Uterus (tissue), 2 donors: ENCODE data around the gene WDR43.

Source experiments
- POLR2A ChIP-seq, 2 donors: fragments of 450-650 bp; IDR thresholded peaks; one replicate each; pipeline ENCODE4 v1.6.1; 2016; ENCODE audit warnings: antibody characterized with exemption in 2 of 2, mild to moderate bottlenecking in 1 of 2, moderate library complexity in 1 of 2
- TF ChIP-seq, protein P1 (sequence below), 4 experiments: fragments of 200-600 bp in 2 of 4; fragments of 450-650 bp in 2 of 4; sonication (generic) in 2 of 4; IDR thresholded peaks; one replicate each; pipeline ENCODE4 v1.5.1; 2016 to 2019; ENCODE audit warnings: antibody characterized with exemption in 4 of 4, mild to moderate bottlenecking in 2 of 4, moderate library complexity in 1 of 4

DNA sequence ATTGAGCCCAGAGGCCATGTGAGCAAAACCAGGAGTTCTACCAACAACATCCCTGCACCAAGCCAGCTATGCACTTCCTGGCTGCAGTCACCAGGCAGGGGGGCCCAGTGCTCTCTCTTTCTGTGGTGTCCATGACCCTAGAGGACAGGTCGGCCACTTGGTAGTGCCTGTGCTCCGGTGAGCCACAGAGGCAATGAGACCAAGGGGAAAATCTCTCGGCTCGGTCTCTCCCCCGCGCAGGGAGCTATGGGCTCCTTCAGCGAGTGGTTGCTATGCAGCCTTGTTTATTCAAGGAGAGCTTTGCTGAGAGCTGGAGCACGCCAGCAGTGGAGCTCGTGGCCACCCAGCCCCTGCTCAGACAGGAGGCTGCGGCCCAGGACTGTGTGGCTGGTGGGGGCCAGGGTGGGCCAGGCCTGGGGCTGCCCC lies 86.6 kb downstream of the WDR43 start, which contains the start of gene TOGARAM2:
- TF ChIP-seq POLR2A (IDR thresholded peaks at IDR 0.05): no peak
- TF ChIP-seq, protein P1, sequence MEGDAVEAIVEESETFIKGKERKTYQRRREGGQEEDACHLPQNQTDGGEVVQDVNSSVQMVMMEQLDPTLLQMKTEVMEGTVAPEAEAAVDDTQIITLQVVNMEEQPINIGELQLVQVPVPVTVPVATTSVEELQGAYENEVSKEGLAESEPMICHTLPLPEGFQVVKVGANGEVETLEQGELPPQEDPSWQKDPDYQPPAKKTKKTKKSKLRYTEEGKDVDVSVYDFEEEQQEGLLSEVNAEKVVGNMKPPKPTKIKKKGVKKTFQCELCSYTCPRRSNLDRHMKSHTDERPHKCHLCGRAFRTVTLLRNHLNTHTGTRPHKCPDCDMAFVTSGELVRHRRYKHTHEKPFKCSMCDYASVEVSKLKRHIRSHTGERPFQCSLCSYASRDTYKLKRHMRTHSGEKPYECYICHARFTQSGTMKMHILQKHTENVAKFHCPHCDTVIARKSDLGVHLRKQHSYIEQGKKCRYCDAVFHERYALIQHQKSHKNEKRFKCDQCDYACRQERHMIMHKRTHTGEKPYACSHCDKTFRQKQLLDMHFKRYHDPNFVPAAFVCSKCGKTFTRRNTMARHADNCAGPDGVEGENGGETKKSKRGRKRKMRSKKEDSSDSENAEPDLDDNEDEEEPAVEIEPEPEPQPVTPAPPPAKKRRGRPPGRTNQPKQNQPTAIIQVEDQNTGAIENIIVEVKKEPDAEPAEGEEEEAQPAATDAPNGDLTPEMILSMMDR (IDR thresholded peaks at IDR 0.05): no peak
